ENCODE measurements around the gene AMFR. TPM values are rescaled to one million over a fixed set of nuclear protein-coding genes. Genes with fewer than 3 reads are reported as not detected.

The AMFR gene
- total RNA-seq, 1 donor from 2014 or later = 136 TPM

DNA sequence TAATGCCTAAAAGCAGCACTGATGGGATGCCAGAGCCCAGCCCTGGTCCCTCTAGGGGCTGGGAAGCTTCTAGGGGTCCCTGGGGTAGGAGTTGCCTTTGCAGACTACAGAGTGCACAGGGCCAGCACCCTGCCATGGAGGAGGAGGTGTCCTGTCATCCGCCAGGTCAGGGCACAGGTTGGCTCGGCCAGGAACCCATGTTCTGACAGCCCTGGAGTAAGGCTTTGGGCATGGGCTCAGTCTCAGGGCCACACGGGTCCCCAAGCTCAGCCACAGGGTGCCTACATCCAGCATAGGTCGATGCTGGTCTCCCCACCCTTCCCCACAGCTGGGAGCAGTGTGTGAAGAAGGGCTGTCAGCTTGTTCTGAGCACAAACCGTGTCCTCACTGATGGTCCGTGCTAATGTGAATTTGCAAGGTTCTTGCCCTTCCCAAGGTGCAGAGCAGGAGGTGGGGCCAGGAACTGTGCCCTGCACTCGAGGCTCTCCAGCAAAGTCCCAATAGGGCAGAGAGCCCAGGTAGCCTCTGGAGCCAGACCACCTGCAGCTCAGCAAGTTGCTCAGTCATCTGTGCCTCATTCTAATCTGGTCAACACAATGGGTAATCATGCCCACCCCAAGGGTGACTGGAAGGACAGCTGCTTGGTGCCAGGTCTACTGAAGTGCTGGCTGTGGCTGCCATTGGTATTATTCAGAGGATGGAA is 72.8 kb downstream of the AMFR start:
- no peak for DNase-seq (ENCODE audit: extremely low spot score, unreplicated experiment)
- H3K4me1 Mint-ChIP-seq (ENCODE audit: unreplicated experiment) = peaks cover 22% of the 10 kb centered on the region
- H3K9me3 Mint-ChIP-seq (ENCODE audit: unreplicated experiment) = no peaks in the 10 kb centered on the region
- H3K27me3 Mint-ChIP-seq (ENCODE audit: unreplicated experiment) = no peaks in the 10 kb centered on the region
- no peak for TF ChIP-seq CTCF (IDR thresholded peaks at IDR 0.05)
- H3K27ac Mint-ChIP-seq (ENCODE audit: unreplicated experiment) = no peak overlapping the region
- no peaks in the 10 kb centered on the region for H3K36me3 Mint-ChIP-seq (ENCODE audit: unreplicated experiment)
- no peak overlapping the region for H3K4me3 Mint-ChIP-seq (ENCODE audit: unreplicated experiment)

DNA sequence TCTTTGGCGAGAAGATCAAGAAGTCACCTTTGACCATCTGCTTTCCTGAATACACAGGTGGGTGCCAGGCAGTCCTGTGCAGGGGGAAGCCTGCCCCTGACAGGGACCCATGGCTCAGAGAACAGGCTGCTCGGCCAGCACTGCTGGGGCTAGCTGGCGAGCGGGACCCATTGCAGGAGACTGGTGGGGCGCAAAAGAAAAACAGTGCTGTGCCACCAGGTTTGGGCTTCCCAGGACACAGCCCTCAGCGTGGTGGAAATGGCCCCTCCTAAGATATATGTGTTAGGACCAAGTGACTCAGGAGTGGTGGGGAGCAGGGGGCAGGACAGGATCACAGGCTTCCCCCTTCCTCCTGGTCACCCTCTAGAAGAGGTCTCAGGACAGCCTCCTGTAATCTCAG is 73.9 kb downstream of the AMFR start:
- Mint-ChIP-seq H3K27ac (ENCODE audit: unreplicated experiment) (no peak overlapping the region), H3K4me3 (ENCODE audit: unreplicated experiment) (no peak overlapping the region), H3K9me3 (ENCODE audit: unreplicated experiment) (no peaks in the 10 kb centered on the region), H3K4me1 (ENCODE audit: unreplicated experiment) (peaks cover 12% of the 10 kb centered on the region), H3K36me3 (ENCODE audit: unreplicated experiment) (no peaks in the 10 kb centered on the region), H3K27me3 (ENCODE audit: unreplicated experiment) (no peaks in the 10 kb centered on the region)
- DNase-seq (ENCODE audit: extremely low spot score, unreplicated experiment) = no peak
- no peak for TF ChIP-seq CTCF (IDR thresholded peaks at IDR 0.05)

GRCh38 chr16:56350491-56351405 is 74.6 kb downstream of the AMFR start:
- H3K27ac Mint-ChIP-seq (ENCODE audit: unreplicated experiment) = no peak overlapping the region
- H3K27me3 Mint-ChIP-seq (ENCODE audit: unreplicated experiment) = no peaks in the 10 kb centered on the region
- TF ChIP-seq CTCF (IDR thresholded peaks at IDR 0.05) = no peak
- H3K9me3 Mint-ChIP-seq (ENCODE audit: unreplicated experiment) = no peaks in the 10 kb centered on the region
- no peak overlapping the region for H3K4me3 Mint-ChIP-seq (ENCODE audit: unreplicated experiment)
- DNase-seq (ENCODE audit: extremely low spot score, unreplicated experiment) = no peak
- no peaks in the 10 kb centered on the region for H3K36me3 Mint-ChIP-seq (ENCODE audit: unreplicated experiment)
- H3K4me1 Mint-ChIP-seq (ENCODE audit: unreplicated experiment) = peaks cover 5% of the 10 kb centered on the region

GRCh38 chr16:56349711-56350161 is 75.6 kb downstream of the AMFR start:
- H3K27ac Mint-ChIP-seq (ENCODE audit: unreplicated experiment) = no peak overlapping the region
- no peak for DNase-seq (ENCODE audit: extremely low spot score, unreplicated experiment)

More at GRCh38 chr16:56349711-56350161, 75.6 kb downstream of the AMFR start:
- Mint-ChIP-seq H3K4me1 (ENCODE audit: unreplicated experiment) (no peaks in the 10 kb centered on the region), H3K27me3 (ENCODE audit: unreplicated experiment) (no peaks in the 10 kb centered on the region), H3K4me3 (ENCODE audit: unreplicated experiment) (no peak overlapping the region), H3K36me3 (ENCODE audit: unreplicated experiment) (no peaks in the 10 kb centered on the region), H3K9me3 (ENCODE audit: unreplicated experiment) (no peaks in the 10 kb centered on the region)
- no peak for TF ChIP-seq CTCF (IDR thresholded peaks at IDR 0.05)

All from osteocyte (in vitro differentiated cells).